Endothelial cell of umbilical vein (primary cell): ENCODE measurements around the gene FAM114A1. TPM values are rescaled to one million over a fixed set of nuclear protein-coding genes. Genes with fewer than 3 reads are reported as not detected.

Source experiments
- BruUV-seq: library from RNA; stranded (reverse); fragments of 400-500 nt; replicated peaks from 2 replicates; lab custom pipeline; 2021; lab: Mats Ljungman, UMichigan
- CTCF ChIA-PET: fragments of 300-600, 350-600 bp; sonication (Branson Sonifier 250); formaldehyde crosslinking; loops from one replicate; lab custom pipeline; 2021; ENCODE audit warnings: antibody characterized with exemption, inconsistent platforms; lab: Charles Lee
- POLR2A ChIA-PET: fragments of 300-600, 350-600 bp; sonication (Branson Sonifier 250); formaldehyde crosslinking; loops from one replicate; lab custom pipeline; 2021; ENCODE audit warnings: antibody characterized with exemption, inconsistent platforms; lab: Charles Lee
- DNase-seq: peaks from one replicate; pipeline ENCODE4 v3.0.0-alpha.2; 2011; ENCODE audit warnings: low read depth, low spot score
- FAIRE-seq: peaks from 2 replicates; lab custom pipeline; 2011; peaks lifted over from hg19 to GRCh38; lab: Jason Lieb, UNC
- H2AFZ ChIP-seq: 2 replicates; pipeline ENCODE4 v1.6.0; 2012; ENCODE audit warnings: low read depth, low read length, control low read depth, inconsistent platforms
- H3K27ac ChIP-seq: 2 replicates; pipeline ENCODE4 v1.5.1; 2011; ENCODE audit warnings: low read depth, mild to moderate bottlenecking, control low read depth, low read length, moderate library complexity; ENCODE audit not compliant: insufficient read depth
- H3K27me3 ChIP-seq, 2 experiments: 2 replicates each; pipeline versions ENCODE4 v1.6.0 to v1.6.1; 2011; ENCODE audit warnings: low read length in 2 of 2, mixed read lengths in 1 of 2; ENCODE audit not compliant: control insufficient read depth in 2 of 2, insufficient read depth in 2 of 2
- H3K36me3 ChIP-seq, 2 experiments: 2 replicates in 1 of 2; 3 replicates in 1 of 2; pipeline ENCODE4 v1.5.1; 2011; ENCODE audit warnings: low read length in 2 of 2, mild to moderate bottlenecking in 1 of 2, moderate library complexity in 1 of 2; ENCODE audit not compliant: control insufficient read depth in 2 of 2, insufficient read depth in 2 of 2; ENCODE audit errors: extremely low read depth in 1 of 2
- H3K4me1 ChIP-seq: 3 replicates; pipeline ENCODE4 v1.5.1; 2011; ENCODE audit warnings: mild to moderate bottlenecking, low read length; ENCODE audit not compliant: control insufficient read depth, insufficient read depth; ENCODE audit errors: extremely low read depth
- H3K4me2 ChIP-seq: 2 replicates; pipeline ENCODE4 v1.6.1; 2011; ENCODE audit warnings: low read length, control low read depth, mixed read lengths; ENCODE audit not compliant: insufficient read depth
- H3K4me3 ChIP-seq, 3 experiments: fragments of 200-600 bp in 1 of 3; sonication (generic), shearing (Covaris generic) in 1 of 3; replicated peaks in 1 of 3; 2 replicates each; pipeline ENCODE4 v1.5.1; 2011 to 2016; ENCODE audit warnings: control low read depth in 3 of 3, low read length in 3 of 3, mild to moderate bottlenecking in 2 of 3, inconsistent platforms in 1 of 3, low read depth in 1 of 3, moderate library complexity in 1 of 3; ENCODE audit not compliant: insufficient read depth in 1 of 3
- H3K79me2 ChIP-seq: 2 replicates; pipeline ENCODE4 v1.6.0; 2012; ENCODE audit warnings: low read length, inconsistent platforms; ENCODE audit not compliant: control insufficient read depth, insufficient read depth
- H3K9ac ChIP-seq: replicated peaks from 2 replicates; pipeline ENCODE3; 2011; ENCODE audit warnings: low read length, control low read depth; ENCODE audit not compliant: insufficient read depth; ENCODE audit errors: extremely low read depth
- H3K9me1 ChIP-seq: replicated peaks from 3 replicates; pipeline ENCODE4 v1.6.0; 2011; ENCODE audit warnings: mild to moderate bottlenecking, low read length; ENCODE audit not compliant: control insufficient read depth, insufficient read depth; ENCODE audit errors: extremely low read depth
- H3K9me3 ChIP-seq: replicated peaks from 2 replicates; pipeline ENCODE4 v1.5.1; 2012; ENCODE audit warnings: low read length, inconsistent platforms; ENCODE audit not compliant: control insufficient read depth, insufficient read depth
- H4K20me1 ChIP-seq: replicated peaks from 2 replicates; pipeline ENCODE3; 2011; ENCODE audit warnings: mild to moderate bottlenecking, low read length; ENCODE audit not compliant: control insufficient read depth, insufficient read depth; ENCODE audit errors: extremely low read depth
- CTCF ChIP-seq, 2 donors: IDR thresholded peaks; 1 replicate in 1 of 2; 2 replicates in 1 of 2; pipeline ENCODE4 v1.5.1; 2011; ENCODE audit warnings: low read length in 2 of 2, mild to moderate bottlenecking in 2 of 2, moderate library complexity in 2 of 2, control low read depth in 1 of 2, inconsistent platforms in 1 of 2, low read depth in 1 of 2; ENCODE audit not compliant: insufficient read depth in 1 of 2; ENCODE audit errors: extremely low read depth in 1 of 2
- EZH2 ChIP-seq: IDR thresholded peaks from 2 replicates; pipeline ENCODE4 v1.6.1; 2012; ENCODE audit warnings: borderline replicate concordance, low read depth, mild to moderate bottlenecking, moderate library complexity, low read length, inconsistent platforms; ENCODE audit not compliant: severe bottlenecking
- FOS ChIP-seq: IDR thresholded peaks from 2 replicates; pipeline ENCODE4 v1.6.1; 2011; ENCODE audit warnings: mild to moderate bottlenecking, low read length, moderate library complexity, borderline replicate concordance; ENCODE audit not compliant: insufficient read depth
- GATA2 ChIP-seq: IDR thresholded peaks from 2 replicates; pipeline ENCODE4 v1.7.0; 2011; ENCODE audit warnings: low read depth, mild to moderate bottlenecking, moderate library complexity, mixed read lengths, low read length; ENCODE audit not compliant: insufficient read length, insufficient read depth
- JUN ChIP-seq: IDR thresholded peaks from 2 replicates; pipeline ENCODE4 v1.6.1; 2011; ENCODE audit warnings: borderline replicate concordance, low read depth; ENCODE audit not compliant: insufficient read length, insufficient read depth
- MAX ChIP-seq: IDR thresholded peaks from 2 replicates; pipeline ENCODE4 v1.6.1; 2011; ENCODE audit not compliant: insufficient read depth, insufficient read length
- MYC ChIP-seq: IDR thresholded peaks from one replicate; pipeline ENCODE4 v1.6.1; 2011; ENCODE audit warnings: mild to moderate bottlenecking, low read depth, low read length
- POLR2A ChIP-seq: IDR thresholded peaks from 2 replicates; pipeline ENCODE4 v1.6.1; 2012; ENCODE audit warnings: low read depth, mild to moderate bottlenecking, control low read depth, low read length
- POLR2AphosphoS5 ChIP-seq: IDR thresholded peaks from 2 replicates; pipeline ENCODE4 v1.6.1; 2012; ENCODE audit warnings: low read depth, mild to moderate bottlenecking, control low read depth, low read length, moderate library complexity; ENCODE audit not compliant: insufficient read depth
- dilution Hi-C: fragments of 300-500 bp; cut with MboI; formaldehyde crosslinking; loops from one replicate; pipeline ENCODE4 v1.15.0; 2019; ENCODE audit warnings: low sequenced_read_pairs; ENCODE audit not compliant: extremely low pct_ligation_motif_present
- intact Hi-C: fragments of 100-400 bp; cut with micrococcal nuclease; formaldehyde crosslinking; loops from one replicate; pipeline ENCODE4 v1.10.0; 2022
- polyA plus RNA-seq, 4 experiments: library from polyadenylated mRNA; depleted of rRNA in 3 of 4; stranded (reverse) in 3 of 4; unstranded in 1 of 4; fragments of >200 nt; gene quantifications; 2 replicates each; pipeline versions ENCODE4 v1.2.1 to v1.2.3, GENCODE V29; 2011 to 2012; ENCODE audit warnings: missing spikeins in 1 of 4
- total RNA-seq: library from RNA; stranded (reverse); gene quantifications from 2 replicates; pipeline ENCODE4 v1.2.3, GENCODE V29; 2021

The FAM114A1 gene
- total and polyA plus RNA-seq, 2 donors (not counting 3 experiments of a cell fraction or from before 2014, with no cell fraction given): 99.2 to 118 TPM

- no peak overlapping the region for H3K9ac ChIP-seq
- POLR2A ChIA-PET: no interaction called here
- H4K20me1 ChIP-seq: no peaks in the 10 kb centered on the region
- CTCF ChIA-PET: interaction anchor here (1.3 to 1.5 kb wide), 2 partner anchors 25 to 70 kb away, joined by 3 to 6 read pairs; no protein-coding TSS in a partner anchor
- no peaks in the 10 kb centered on the region for H3K36me3 ChIP-seq
- no peak overlapping the region for H3K4me3 ChIP-seq
- no TSS peak for BruUV-seq
- H3K9me1 ChIP-seq: no peaks in the 10 kb centered on the region
- no peak for TF ChIP-seq MAX
- no peak for TF ChIP-seq POLR2A
- TF ChIP-seq EZH2: no peak
- no peak for TF ChIP-seq FOS
- no peak for TF ChIP-seq GATA2
- no peak for TF ChIP-seq MYC
- TF ChIP-seq JUN: no peak
- TF ChIP-seq CTCF (IDR thresholded peaks at IDR 0.05; ENCODE audit: extremely low read depth in 1 of 2, insufficient read depth in 1 of 2, low read depth in 1 of 2, low read length in 2 of 2): no peak
- no peak for TF ChIP-seq POLR2AphosphoS5
- peaks cover 4 to 5% of the 10 kb centered on the region in 2 experiments for H3K27me3 ChIP-seq
- no peak overlapping the region for H2AFZ ChIP-seq
- H3K9me3 ChIP-seq: no peaks in the 10 kb centered on the region
- dilution Hi-C loops: no loop called here
- H3K4me2 ChIP-seq: no peak overlapping the region
- no peak for DNase-seq
- FAIRE-seq: no peak
- intact Hi-C loops: no loop called here
- H3K27ac ChIP-seq: no peak overlapping the region
- H3K79me2 ChIP-seq: no peaks in the 10 kb centered on the region
- no peaks in the 10 kb centered on the region for H3K4me1 ChIP-seq
These were observed 38.4 kb upstream of the FAM114A1 start for GRCh38 chr4:38829237-38829636.
